K562 (cell line): ENCODE results near the gene RBFOX1.

Source experiments
- CBX8 ChIP-seq: fragments of 200-600 bp; sonication (generic); IDR thresholded peaks from 2 replicates; pipeline ENCODE4 v1.6.1; 2012; ENCODE audit warnings: borderline replicate concordance, mixed run types, low read depth, mild to moderate bottlenecking, moderate library complexity, mixed read lengths, low read length, control low read depth, inconsistent platforms; ENCODE audit not compliant: poor library complexity, severe bottlenecking; ENCODE audit errors: extremely low read depth
- EGR1 ChIP-seq: fragments of 450-650 bp; conservative IDR thresholded peaks from 2 replicates; pipeline ENCODE4 v1.6.1; 2017; ENCODE audit warnings: mild to moderate bottlenecking
- ELK3 ChIP-seq: fragments of 450-650 bp; formaldehyde crosslinking; IDR thresholded peaks from 2 replicates; pipeline ENCODE4 v1.4.0; 2020; ENCODE audit warnings: mild to moderate bottlenecking
- EP300 ChIP-seq: IDR thresholded peaks from 2 replicates; pipeline ENCODE4 v1.6.1; 2012; ENCODE audit warnings: low read length, improper control_type of control experiment
- EZH2 ChIP-seq: IDR thresholded peaks from 2 replicates; pipeline ENCODE4 v1.6.1; 2012; ENCODE audit warnings: low read depth, mild to moderate bottlenecking, inconsistent platforms, low read length, borderline replicate concordance
- KAT8 ChIP-seq: fragments of 450-650 bp; IDR thresholded peaks from 2 replicates; pipeline ENCODE4 v1.6.1; 2016; ENCODE audit warnings: low read depth, mild to moderate bottlenecking
- MLLT1 ChIP-seq, 2 experiments: fragments of 450-650 bp; IDR thresholded peaks; 2 replicates each; pipeline ENCODE4 v1.6.1; 2016
- POLR2AphosphoS5 ChIP-seq: IDR thresholded peaks from 2 replicates; pipeline ENCODE4 v1.6.1; 2011; ENCODE audit warnings: mild to moderate bottlenecking, low read depth, low read length, moderate library complexity; ENCODE audit not compliant: control insufficient read depth, insufficient read depth
- RCOR1 ChIP-seq, 2 experiments: IDR thresholded peaks; 2 replicates each; pipeline ENCODE4 v1.6.1; 2012; ENCODE audit warnings: low read depth in 2 of 2, low read length in 2 of 2, borderline replicate concordance in 1 of 2, improper control_type of control experiment in 1 of 2
- U2AF2 ChIP-seq: fragments of 200-400 bp; formaldehyde crosslinking; optimal IDR thresholded peaks from 2 replicates; pipeline ENCODE3; 2017; ENCODE audit warnings: low read depth, mild to moderate bottlenecking, low read length
- USF2 ChIP-seq: sonication (generic); formaldehyde crosslinking; IDR thresholded peaks from 2 replicates; pipeline ENCODE4 v1.5.0; 2020; ENCODE audit warnings: missing genetic modification reagents
- ZNF175 ChIP-seq: fragments of 200-800 bp; sonication (Bioruptor generic); IDR thresholded peaks from 2 replicates; pipeline ENCODE4 v1.6.1; 2016; ENCODE audit warnings: low read depth, mild to moderate bottlenecking, missing genetic modification characterization, missing compliant biosample characterization

GRCh38 chr16:7584561-7584960 is 251.9 kb downstream of the RBFOX1 start:
- TF ChIP-seq EP300, result no peak
- no peak for TF ChIP-seq ELK3 (CRISPR knock-in tag)
- no peak for TF ChIP-seq ZNF175 (CRISPR knock-in tag)
- no peak for TF ChIP-seq CBX8
- TF ChIP-seq U2AF2, result no peak
- TF ChIP-seq RCOR1 (IDR thresholded peaks at IDR 0.05; ENCODE audit: borderline replicate concordance in 1 of 2, low read depth in 2 of 2, low read length in 2 of 2), result no peak
- no peak for TF ChIP-seq EZH2
- TF ChIP-seq MLLT1 (IDR thresholded peaks at IDR 0.05), result no peak
- no peak for TF ChIP-seq POLR2AphosphoS5
- no peak for TF ChIP-seq KAT8
- no peak for TF ChIP-seq USF2 (CRISPR knock-in tag)
- no peak for TF ChIP-seq EGR1
